ENCODE measurements around the gene GALNTL6. TPM values are rescaled to one million over a fixed set of nuclear protein-coding genes. Genes with fewer than 3 reads are reported as not detected.

The GALNTL6 gene
- total and polyA plus RNA-seq, 9 of the 15 experiments (the other 6 are each of a cell fraction or from before 2014, with no cell fraction given), result 0.18 to 0.50 (median 0.29) TPM

GRCh38 chr4:173012608-173013007 lies 1199.4 kb downstream of the GALNTL6 start:
- CTCF ChIA-PET (ENCODE audit: low intra/inter-chr PET ratio), result interaction anchor here (0.9 to 3.4 kb wide), 3 partner anchors 245 to 405 kb away, joined by 3 to 19 read pairs (median 12); no protein-coding TSS in a partner anchor
- H3K9ac ChIP-seq (ENCODE audit: insufficient read depth in 1 of 2, low read depth in 2 of 2, low read length in 2 of 2), result no peak overlapping the region
- ATAC-seq (no peak), DNase-seq (ENCODE audit: extremely low read depth in 1 of 4, low spot score in 3 of 4) (no peak), FAIRE-seq (no peak)
- H3K9me3 ChIP-seq (replicated peaks; ENCODE audit: control insufficient read depth, insufficient read depth, low read depth, low read length), result no peaks in the 10 kb centered on the region
- WGBS (ENCODE audit: insufficient coverage, low coverage, missing lambda C conversion rate), result 56% methylated on average over 8 of the region's 8 CpGs
- H3K27me3 ChIP-seq (ENCODE audit: control insufficient read depth in 2 of 2, insufficient read depth in 2 of 2, low read length in 2 of 2), result no peaks in the 10 kb centered on the region
- H3K27ac ChIP-seq (ENCODE audit: extremely low read depth, low read depth, low read length), result no peak overlapping the region
- H3K4me3 ChIP-seq, result no peak overlapping the region
- H3K79me2 ChIP-seq (ENCODE audit: control insufficient read depth, insufficient read depth, low read length), result no peaks in the 10 kb centered on the region
- POLR2A ChIA-PET, result no interaction called here
- no peaks in the 10 kb centered on the region for H3K9me1 ChIP-seq (ENCODE audit: control insufficient read depth, insufficient read depth, low read length)
- in situ Hi-C loops (cut with MboI) (no loop called here), intact Hi-C loops (cut with micrococcal nuclease) (loop anchor here (1.0 to 5.0 kb wide), 5 partner anchors 245 to 480 kb away; no protein-coding TSS in a partner anchor)
- no TSS peak for BruUV-seq (replicated peaks)
- H2AFZ ChIP-seq (ENCODE audit: low read depth, low read length), result no peak overlapping the region
- H3K36me3 ChIP-seq (ENCODE audit: control insufficient read depth, insufficient read depth, low read length), result no peaks in the 10 kb centered on the region
- no peaks in the 10 kb centered on the region for H4K20me1 ChIP-seq (replicated peaks; ENCODE audit: control insufficient read depth, insufficient read depth, low read length)
- H3K4me1 ChIP-seq (replicated peaks in 1 of 2; ENCODE audit: control insufficient read depth in 2 of 2, insufficient read depth in 2 of 2, low read length in 2 of 2), result peaks cover 0 to 4% of the 10 kb centered on the region in 2 experiments; a peak in 1 of 5 replicates
- no peak overlapping the region for H3K4me2 ChIP-seq (ENCODE audit: insufficient read depth, low read length)
- no peak for TF ChIP-seq SRSF9 (IDR thresholded peaks at IDR 0.05; ENCODE audit: borderline replicate concordance, low read depth, low read length)
- TF ChIP-seq SRSF3 (IDR thresholded peaks at IDR 0.05; ENCODE audit: insufficient read depth, low read length), result no peak
- TF ChIP-seq, protein P1, sequence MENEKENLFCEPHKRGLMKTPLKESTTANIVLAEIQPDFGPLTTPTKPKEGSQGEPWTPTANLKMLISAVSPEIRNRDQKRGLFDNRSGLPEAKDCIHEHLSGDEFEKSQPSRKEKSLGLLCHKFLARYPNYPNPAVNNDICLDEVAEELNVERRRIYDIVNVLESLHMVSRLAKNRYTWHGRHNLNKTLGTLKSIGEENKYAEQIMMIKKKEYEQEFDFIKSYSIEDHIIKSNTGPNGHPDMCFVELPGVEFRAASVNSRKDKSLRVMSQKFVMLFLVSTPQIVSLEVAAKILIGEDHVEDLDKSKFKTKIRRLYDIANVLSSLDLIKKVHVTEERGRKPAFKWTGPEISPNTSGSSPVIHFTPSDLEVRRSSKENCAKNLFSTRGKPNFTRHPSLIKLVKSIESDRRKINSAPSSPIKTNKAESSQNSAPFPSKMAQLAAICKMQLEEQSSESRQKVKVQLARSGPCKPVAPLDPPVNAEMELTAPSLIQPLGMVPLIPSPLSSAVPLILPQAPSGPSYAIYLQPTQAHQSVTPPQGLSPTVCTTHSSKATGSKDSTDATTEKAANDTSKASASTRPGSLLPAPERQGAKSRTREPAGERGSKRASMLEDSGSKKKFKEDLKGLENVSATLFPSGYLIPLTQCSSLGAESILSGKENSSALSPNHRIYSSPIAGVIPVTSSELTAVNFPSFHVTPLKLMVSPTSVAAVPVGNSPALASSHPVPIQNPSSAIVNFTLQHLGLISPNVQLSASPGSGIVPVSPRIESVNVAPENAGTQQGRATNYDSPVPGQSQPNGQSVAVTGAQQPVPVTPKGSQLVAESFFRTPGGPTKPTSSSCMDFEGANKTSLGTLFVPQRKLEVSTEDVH (IDR thresholded peaks at IDR 0.05; ENCODE audit: low read depth, partially characterized antibody), result no peak
- no peak for TF ChIP-seq ZNF143 (CRISPR knock-in tag; IDR thresholded peaks at IDR 0.05)
- no peak for TF ChIP-seq SREBF1 (IDR thresholded peaks at IDR 0.05; ENCODE audit: borderline replicate concordance, low read depth, low read length)
- TF ChIP-seq BACH1 (tag; IDR thresholded peaks at IDR 0.05), result no peak
- no peak for TF ChIP-seq SAFB2 (IDR thresholded peaks at IDR 0.05; ENCODE audit: borderline replicate concordance, low read depth, low read length, severe bottlenecking)
- no peak for TF ChIP-seq LCOR (CRISPR knock-in tag; IDR thresholded peaks at IDR 0.05)
- TF ChIP-seq ELF1 (tag; IDR thresholded peaks at IDR 0.05), result no peak
- no peak for TF ChIP-seq PREB (CRISPR knock-in tag; IDR thresholded peaks at IDR 0.05)
- TF ChIP-seq ZHX1 (conservative IDR thresholded peaks at IDR 0.05; ENCODE audit: low read length), result no peak
- TF ChIP-seq YY1 (IDR thresholded peaks at IDR 0.05; ENCODE audit: borderline replicate concordance in 1 of 3, control insufficient read depth in 1 of 3, extremely low read depth in 1 of 3, insufficient read depth in 3 of 3, insufficient read length in 1 of 3, insufficient replicate concordance in 2 of 3, low read depth in 1 of 3, low read length in 2 of 3), result no peak
- TF ChIP-seq MTF1 (CRISPR knock-in tag; IDR thresholded peaks at IDR 0.05; ENCODE audit: borderline replicate concordance), result no peak
- TF ChIP-seq PHF8 (IDR thresholded peaks at IDR 0.05; ENCODE audit: borderline replicate concordance, low read length), result no peak

Measured in K562 (cell line).